H1 (cell line): Measurements from ENCODE around the gene HMGN2. TPM values are rescaled to one million over a fixed set of nuclear protein-coding genes. Genes with fewer than 3 reads are reported as not detected.

Experiments used
- CTCF ChIA-PET: fragments of 300-600 bp; sonication (Branson Sonifier 250); formaldehyde crosslinking; loops from one replicate; lab custom pipeline; 2021; ENCODE audit not compliant: partially characterized antibody; lab: Charles Lee
- POLR2A ChIA-PET: fragments of 300-600 bp; sonication (Branson Sonifier 250); formaldehyde crosslinking; loops from one replicate; lab custom pipeline; 2021; ENCODE audit warnings: inconsistent platforms; ENCODE audit not compliant: partially characterized antibody; lab: Charles Lee
- DNase-seq, 2 experiments: peaks; one replicate each; pipeline versions ENCODE4 v3.0.0 to v3.0.0-alpha.2; 2010 to 2022; ENCODE audit warnings: low spot score in 2 of 2, low read depth in 1 of 2, mixed read lengths in 1 of 2
- FAIRE-seq: peaks from 2 replicates; lab custom pipeline; 2011; peaks lifted over from hg19 to GRCh38; lab: Jason Lieb, UNC
- H2AFZ ChIP-seq: 2 replicates; pipeline ENCODE4 v1.8.1; 2012; ENCODE audit warnings: low read length, inconsistent platforms
- H2AK5ac ChIP-seq: 2 replicates; pipeline ENCODE4 v1.6.1; 2013; ENCODE audit warnings: low read depth, low read length
- H2BK120ac ChIP-seq: replicated peaks from 2 replicates; pipeline ENCODE3; 2013; ENCODE audit warnings: low read depth, low read length, inconsistent platforms
- H2BK12ac ChIP-seq: 2 replicates; pipeline ENCODE4 v1.6.1; 2013; ENCODE audit warnings: low read depth, low read length
- H2BK15ac ChIP-seq: 2 replicates; pipeline ENCODE4 v1.6.1; 2013; ENCODE audit warnings: low read length
- H2BK20ac ChIP-seq: 2 replicates; pipeline ENCODE4 v1.6.1; 2013; ENCODE audit warnings: low read length
- H2BK5ac ChIP-seq: 2 replicates; pipeline ENCODE4 v1.6.1; 2013; ENCODE audit warnings: low read depth, low read length
- H3K14ac ChIP-seq: 2 replicates; pipeline ENCODE4 v1.6.1; 2013; ENCODE audit warnings: inconsistent platforms; ENCODE audit not compliant: insufficient read length
- H3K18ac ChIP-seq: 2 replicates; pipeline ENCODE4 v1.6.1; 2013; ENCODE audit warnings: low read length; ENCODE audit errors: extremely low read depth
- H3K23ac ChIP-seq: 2 replicates; pipeline ENCODE4 v1.6.1; 2013; ENCODE audit warnings: inconsistent platforms; ENCODE audit not compliant: insufficient read length
- H3K23me2 ChIP-seq: 2 replicates; pipeline ENCODE4 v1.6.1; 2013; ENCODE audit warnings: low read depth, low read length
- H3K27ac ChIP-seq: 2 replicates; pipeline ENCODE4 v1.6.1; 2011; ENCODE audit warnings: low read depth, low read length, inconsistent platforms
- H3K27me3 ChIP-seq, 4 experiments: replicated peaks in 1 of 4; 1 replicate in 1 of 4; 2 replicates in 3 of 4; pipeline versions ENCODE4 v1.6.1 to v1.8.1; 2011 to 2013; ENCODE audit warnings: low read length in 3 of 4, mild to moderate bottlenecking in 3 of 4, inconsistent platforms in 2 of 4, mixed read lengths in 2 of 4, moderate library complexity in 1 of 4; ENCODE audit not compliant: control insufficient read depth in 3 of 4, insufficient read depth in 3 of 4; ENCODE audit errors: extremely low read depth in 1 of 4
- H3K36me3 ChIP-seq, 4 experiments: 2 replicates each; pipeline versions ENCODE4 v1.6.1 to v1.8.1; 2011 to 2013; ENCODE audit warnings: mild to moderate bottlenecking in 4 of 4, low read length in 3 of 4, moderate library complexity in 2 of 4, control low read depth in 1 of 4, inconsistent platforms in 1 of 4; ENCODE audit not compliant: insufficient read depth in 4 of 4, control insufficient read depth in 2 of 4
- H3K4ac ChIP-seq: replicated peaks from 2 replicates; pipeline ENCODE3; 2013; ENCODE audit warnings: low read length, low read depth, mixed read lengths, inconsistent platforms; ENCODE audit not compliant: insufficient read length
- H3K4me1 ChIP-seq, 4 experiments: replicated peaks in 1 of 4; 1 replicate in 1 of 4; 2 replicates in 3 of 4; pipeline versions ENCODE4 v1.6.1 to v1.8.1; 2011 to 2013; ENCODE audit warnings: low read length in 3 of 4, inconsistent platforms in 2 of 4, mixed read lengths in 1 of 4; ENCODE audit not compliant: insufficient read depth in 4 of 4, control insufficient read depth in 3 of 4
- H3K4me2 ChIP-seq, 2 experiments: 2 replicates each; pipeline versions ENCODE4 v1.6.1 to v1.8.1; 2011 to 2013; ENCODE audit warnings: low read depth in 2 of 2, low read length in 2 of 2, control low read depth in 1 of 2, inconsistent platforms in 1 of 2, mild to moderate bottlenecking in 1 of 2; ENCODE audit not compliant: insufficient read depth in 1 of 2
- H3K4me3 ChIP-seq, 4 experiments: fragments of 200-600, 300-600 bp in 1 of 4; sonication (generic), shearing (Covaris generic), sonication (Bioruptor Twin) in 1 of 4; 2 replicates each; pipeline versions ENCODE4 v1.5.1 to v1.8.1; 2011 to 2016; ENCODE audit warnings: low read length in 4 of 4, low read depth in 3 of 4, control low read depth in 2 of 4, inconsistent platforms in 2 of 4, mild to moderate bottlenecking in 2 of 4, mixed read lengths in 1 of 4, moderate library complexity in 1 of 4; ENCODE audit not compliant: insufficient read depth in 2 of 4; ENCODE audit errors: extremely low read depth in 1 of 4
- H3K56ac ChIP-seq: replicated peaks from 2 replicates; pipeline ENCODE3; 2013; ENCODE audit warnings: low read depth, mild to moderate bottlenecking, mixed read lengths, low read length, inconsistent platforms; ENCODE audit not compliant: insufficient read length
- H3K79me1 ChIP-seq: 2 replicates; pipeline ENCODE4 v1.6.1; 2013; ENCODE audit warnings: low read depth, low read length, control low read depth
- H3K79me2 ChIP-seq, 2 experiments: 2 replicates each; pipeline versions ENCODE4 v1.6.1 to v1.8.1; 2012 to 2013; ENCODE audit warnings: low read length in 2 of 2, mild to moderate bottlenecking in 2 of 2, inconsistent platforms in 1 of 2; ENCODE audit not compliant: insufficient read depth in 2 of 2, control insufficient read depth in 1 of 2
- H3K9ac ChIP-seq, 4 experiments: replicated peaks in 1 of 4; 1 replicate in 1 of 4; 2 replicates in 3 of 4; pipeline versions ENCODE4 v1.6.1 to v1.8.1; 2011 to 2013; ENCODE audit warnings: low read depth in 3 of 4, low read length in 3 of 4, control low read depth in 2 of 4, mild to moderate bottlenecking in 2 of 4, moderate library complexity in 2 of 4, inconsistent platforms in 1 of 4; ENCODE audit errors: extremely low read depth in 1 of 4
- H3K9me3 ChIP-seq, 2 experiments: 2 replicates each; pipeline versions ENCODE4 v1.6.1 to v1.8.1; 2012 to 2013; ENCODE audit warnings: mild to moderate bottlenecking in 2 of 2, moderate library complexity in 2 of 2, control low read depth in 1 of 2, inconsistent platforms in 1 of 2, low read depth in 1 of 2, low read length in 1 of 2, mixed read lengths in 1 of 2; ENCODE audit not compliant: insufficient read depth in 2 of 2
- H4K20me1 ChIP-seq, 2 experiments: replicated peaks in 1 of 2; 2 replicates each; pipeline versions ENCODE3 to v1.8.1; 2011 to 2013; ENCODE audit warnings: inconsistent platforms in 2 of 2, low read length in 2 of 2, mild to moderate bottlenecking in 1 of 2; ENCODE audit not compliant: insufficient read depth in 2 of 2, control insufficient read depth in 1 of 2
- H4K5ac ChIP-seq: 2 replicates; pipeline ENCODE4 v1.6.1; 2013; ENCODE audit warnings: low read length, low read depth, mixed read lengths, inconsistent platforms; ENCODE audit not compliant: insufficient read length
- H4K8ac ChIP-seq: 2 replicates; pipeline ENCODE4 v1.8.0; 2013; ENCODE audit warnings: mild to moderate bottlenecking, moderate library complexity, low read length, inconsistent platforms; ENCODE audit not compliant: insufficient read depth; ENCODE audit errors: extremely low read depth
- H4K91ac ChIP-seq: replicated peaks from 2 replicates; pipeline ENCODE3; 2013; ENCODE audit warnings: low read length, mixed read lengths, inconsistent platforms; ENCODE audit not compliant: insufficient read length
- WGBS, 2 experiments: shearing (Covaris generic) in 1 of 2; methylation state at CpG; one replicate each; pipeline versions ENCODE4 v1.1.6 to v1.1.7; 2013 to 2015; ENCODE audit warnings: low lambda C conversion rate in 2 of 2, mixed read lengths in 2 of 2, inconsistent platforms in 1 of 2, low coverage in 1 of 2, missing lambda C conversion rate in 1 of 2; ENCODE audit not compliant: insufficient replicate concordance in 2 of 2, insufficient coverage in 1 of 2, insufficient read length in 1 of 2; ENCODE audit errors: extremely low coverage in 1 of 2, missing lambda C conversion rate in 1 of 2; 5-methylcytosine and 5-hydroxymethylcytosine counted together
- polyA plus RNA-seq, 7 experiments: library from polyadenylated mRNA; depleted of rRNA in 3 of 7; stranded (reverse) in 5 of 7; unstranded in 2 of 7; fragments of >200 nt in 5 of 7; fragments of 200-250 nt in 2 of 7; gene quantifications; 1 replicate in 5 of 7; 2 replicates in 1 of 7; 4 replicates in 1 of 7; pipeline versions ENCODE4 v1.2.1 to v1.2.3, GENCODE V29; 2011 to 2013; ENCODE audit warnings: missing spikeins in 2 of 7, mixed read lengths in 2 of 7
- total RNA-seq: library from RNA; stranded (reverse); fragmentation: NEBNext Ultra II Directional; extraction: Animal tissue kit (Norgen Biotek cat#: 25700); gene quantifications from 2 replicates; pipeline ENCODE4 v1.2.1, GENCODE V29; 2021

HMGN2 gene
- total and polyA plus RNA-seq, 2 of the 8 experiments (the other 6 are each of a cell fraction or from before 2014, with no cell fraction given) = 254 to 453 TPM

DNA sequence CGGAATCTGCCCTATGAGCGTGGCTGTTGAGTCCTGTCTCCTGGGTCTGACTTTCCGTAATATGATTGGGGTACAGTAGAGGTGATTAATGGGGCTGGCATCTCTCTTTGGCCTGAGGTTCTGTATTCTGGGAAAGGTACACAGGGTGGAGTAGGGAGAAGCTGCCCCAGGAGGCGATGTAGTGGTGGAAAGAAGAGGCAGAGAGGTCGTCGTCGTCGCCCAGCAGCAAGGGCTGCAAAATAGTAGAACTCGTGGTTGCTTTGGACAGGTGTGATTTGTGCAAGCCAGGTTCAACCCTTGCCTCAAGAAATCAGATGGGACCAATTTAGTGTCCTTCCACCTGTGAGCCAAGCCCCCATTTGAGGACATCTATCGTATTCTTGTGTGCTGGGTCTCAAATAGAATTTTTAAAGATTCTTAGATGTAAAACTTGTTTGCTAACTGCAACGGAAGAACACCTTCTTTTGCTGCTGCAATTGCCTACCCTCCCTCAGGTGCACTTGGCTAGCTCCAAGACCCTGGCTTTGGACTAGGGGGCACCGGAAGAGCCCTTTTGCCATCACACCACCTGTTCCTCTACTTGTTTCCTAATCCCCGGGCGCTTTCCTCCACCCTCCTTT lies 1.3 kb upstream of the HMGN2 start:
- peaks cover 8 to 13% (median 11%) of the 10 kb centered on the region in 4 experiments for H3K4me1 ChIP-seq
- H3K27ac ChIP-seq = no peak overlapping the region
- no peak overlapping the region for H2BK15ac ChIP-seq
- no peak overlapping the region for H2AFZ ChIP-seq
- H3K9ac ChIP-seq = peak overlapping the region in 1 of 4 experiments; percentile 69; a peak in 3 of 7 replicates
- no peaks in the 10 kb centered on the region; the same call in 1 of the 2 replicates for H3K79me1 ChIP-seq
- H2BK20ac ChIP-seq = no peak overlapping the region
- no peak overlapping the region for H4K91ac ChIP-seq
- H4K5ac ChIP-seq = no peak overlapping the region
- no peak for DNase-seq
- no peak overlapping the region for H3K23ac ChIP-seq
- no peak overlapping the region for H2BK120ac ChIP-seq
- CTCF ChIA-PET = interaction anchor here (0.6 to 4.3 kb wide), 18 partner anchors 9 to 294 kb away, joined by 3 to 16 read pairs (median 3); partner anchors contain the start of genes CNKSR1, RPS6KA1 and SH3BGRL3
- no peak overlapping the region for H3K4ac ChIP-seq
- H3K4me3 ChIP-seq = peak overlapping the region; percentile 65 to 96 (median 78); a peak in 7 of 8 replicates
- WGBS, 2 experiments = 50% methylated on average over 14 of the region's 14 CpGs; no CpG with 5 or more reads in 1 of the 2 experiments
- POLR2A ChIA-PET = interaction anchor here (1.0 to 5.0 kb wide), 31 partner anchors 11 to 386 kb away, joined by 3 to 73 read pairs (median 7); partner anchors contain the start of genes DHDDS, LIN28A and RPS6KA1
- peak overlapping the region; percentile 84 to 96 for H3K4me2 ChIP-seq
- peaks cover 11% of the 10 kb centered on the region for H3K23me2 ChIP-seq
- H4K8ac ChIP-seq = no peak overlapping the region
- peaks cover 0 to 4% (median 0%) of the 10 kb centered on the region in 4 experiments; a peak in 2 of 7 replicates for H3K27me3 ChIP-seq
- peaks cover 26 to 49% (median 35%) of the 10 kb centered on the region in 4 experiments for H3K36me3 ChIP-seq
- H3K79me2 ChIP-seq = peaks cover 5 to 15% of the 10 kb centered on the region in 2 experiments; a peak in 3 of 4 replicates
- peaks cover 6 to 16% of the 10 kb centered on the region in 2 experiments for H4K20me1 ChIP-seq
- H3K56ac ChIP-seq = no peak overlapping the region
- H2BK5ac ChIP-seq = no peak overlapping the region
- H3K14ac ChIP-seq = no peak overlapping the region
- no peaks in the 10 kb centered on the region for H3K9me3 ChIP-seq
- no peak overlapping the region for H2BK12ac ChIP-seq
- H2AK5ac ChIP-seq = no peak overlapping the region
- no peak for FAIRE-seq
- 0 out of 2 replicates have a peak overlapping the region, but pooled peaks have one; percentile 80 for H3K18ac ChIP-seq
